Natural killer cell (primary cell): ENCODE measurements around the gene FASTKD1. TPM values are rescaled to one million over a fixed set of nuclear protein-coding genes. Genes with fewer than 3 reads are reported as not detected.
A peak's percentile ranks its signal among the peaks of the same experiment; 100 is the strongest.

Experiments used
- ATAC-seq, 3 donors: fragments of 150-1000 bp in 2 of 3; fragments of 200-7000 bp in 1 of 3; cut with Tn5 transposase; 1 replicate in 1 of 3; 2 replicates in 2 of 3; pipeline ENCODE4 v1.10.0; 2021; ENCODE audit warnings: mild to moderate bottlenecking in 2 of 3, moderate library complexity in 2 of 3
- DNase-seq, 2 donors: peaks; one replicate each; pipeline versions ENCODE4 v3.0.0 to v3.0.0-alpha.2; 2013 to 2021; ENCODE audit warnings: mixed read lengths in 1 of 2
- H3K27ac ChIP-seq: one replicate; pipeline ENCODE4 v1.5.1; 2013; ENCODE audit warnings: mild to moderate bottlenecking, low read length
- H3K27me3 ChIP-seq: one replicate; pipeline ENCODE4 v1.6.1; 2013; ENCODE audit warnings: low read length; ENCODE audit not compliant: control insufficient read depth, insufficient read depth
- H3K36me3 ChIP-seq: one replicate; pipeline ENCODE4 v1.6.1; 2013; ENCODE audit warnings: low read length; ENCODE audit not compliant: control insufficient read depth, insufficient read depth
- H3K4me1 ChIP-seq: one replicate; pipeline ENCODE4 v1.6.1; 2013; ENCODE audit warnings: low read length; ENCODE audit not compliant: control insufficient read depth, insufficient read depth
- H3K4me3 ChIP-seq: one replicate; pipeline ENCODE4 v1.5.1; 2013; ENCODE audit warnings: low read length
- H3K9me3 ChIP-seq: one replicate; pipeline ENCODE4 v1.6.1; 2013; ENCODE audit warnings: low read length; ENCODE audit not compliant: control insufficient read depth, insufficient read depth
- H3K27ac Mint-ChIP-seq, 2 donors: one replicate each; pipeline ENCODE4 v1.8.0; 2022; ENCODE audit warnings: mild to moderate bottlenecking in 2 of 2, mixed read lengths in 2 of 2, moderate library complexity in 1 of 2
- H3K27me3 Mint-ChIP-seq, 2 donors: one replicate each; pipeline ENCODE4 v1.8.0; 2022; ENCODE audit warnings: low read depth in 2 of 2, mixed read lengths in 2 of 2
- H3K36me3 Mint-ChIP-seq: one replicate; pipeline ENCODE4 v1.8.0; 2022; ENCODE audit warnings: mixed read lengths
- H3K4me1 Mint-ChIP-seq, 2 donors: one replicate each; pipeline ENCODE4 v1.8.0; 2022; ENCODE audit warnings: mixed read lengths in 2 of 2
- H3K4me3 Mint-ChIP-seq: one replicate; pipeline ENCODE4 v1.8.0; 2022; ENCODE audit warnings: mild to moderate bottlenecking, moderate library complexity, mixed read lengths
- H3K9me3 Mint-ChIP-seq, 2 donors: one replicate each; pipeline ENCODE4 v1.8.0; 2022; ENCODE audit warnings: mixed read lengths in 2 of 2
- CTCF ChIP-seq: fragments of 200-600 bp; IDR thresholded peaks from one replicate; pipeline ENCODE4 v1.8.0; 2022; ENCODE audit warnings: antibody characterized with exemption
- WGBS: methylation state at CpG from one replicate; pipeline ENCODE4 v1.1.7; 2013; ENCODE audit warnings: missing lambda C conversion rate; ENCODE audit not compliant: insufficient coverage; 5-methylcytosine and 5-hydroxymethylcytosine counted together
- intact Hi-C: fragments of 100-400 bp; cut with micrococcal nuclease; formaldehyde crosslinking; loops from one replicate; pipeline ENCODE4 v1.14.2; 2022
- total RNA-seq, 4 donors: library from RNA; stranded (reverse); fragments of 120-200 nt in 1 of 4; gene quantifications; one replicate each; pipeline versions ENCODE4 v1.2.3 to v1.2.4, GENCODE V29; 2013 to 2022

FASTKD1 gene
- total RNA-seq, 3 donors from 2014 or later (not counting 1 experiment from before 2014, with no cell fraction given) = 10.9 to 14.1 (median 12.5) TPM

GRCh38 chr2:169486487-169486886 is 87.2 kb downstream of the FASTKD1 start:
- H3K4me1 ChIP-seq = no peaks in the 10 kb centered on the region

GRCh38 chr2:169485650-169486138 is 88.0 kb downstream of the FASTKD1 start:
- no peaks in the 10 kb centered on the region for H3K9me3 Mint-ChIP-seq
- TF ChIP-seq CTCF = no peak
- DNase-seq = no peak
- intact Hi-C loops = no loop called here
- no peaks in the 10 kb centered on the region for H3K36me3 Mint-ChIP-seq
- H3K27me3 ChIP-seq = no peaks in the 10 kb centered on the region
- no peaks in the 10 kb centered on the region for H3K4me1 Mint-ChIP-seq
- no peaks in the 10 kb centered on the region for H3K27me3 Mint-ChIP-seq
- no peak overlapping the region for H3K27ac ChIP-seq
- no peaks in the 10 kb centered on the region for H3K36me3 ChIP-seq
- WGBS = 91% methylated on average over 1 of the region's 1 CpG
- no peak overlapping the region for H3K27ac Mint-ChIP-seq
- no peak overlapping the region for H3K4me3 Mint-ChIP-seq
- ATAC-seq = no peak
- no peak overlapping the region for H3K4me3 ChIP-seq
- no peaks in the 10 kb centered on the region for H3K4me1 ChIP-seq
- H3K9me3 ChIP-seq = no peaks in the 10 kb centered on the region

More at GRCh38 chr2:169486487-169486886, 87.2 kb downstream of the FASTKD1 start:
- no peaks in the 10 kb centered on the region for H3K9me3 ChIP-seq
- ATAC-seq (no peak), DNase-seq (no peak)
- H3K36me3 ChIP-seq = no peaks in the 10 kb centered on the region
- Mint-ChIP-seq H3K36me3 (no peaks in the 10 kb centered on the region), H3K4me3 (no peak overlapping the region), H3K4me1 (no peaks in the 10 kb centered on the region), H3K27ac (no peak overlapping the region), H3K9me3 (no peaks in the 10 kb centered on the region), H3K27me3 (no peaks in the 10 kb centered on the region)
- TF ChIP-seq CTCF = no peak
- H3K27me3 ChIP-seq = no peaks in the 10 kb centered on the region
- H3K27ac ChIP-seq = no peak overlapping the region
- intact Hi-C loops = no loop called here
- no peak overlapping the region for H3K4me3 ChIP-seq

GRCh38 chr2:169480079-169480465 is 93.6 kb downstream of the FASTKD1 start:
- no peaks in the 10 kb centered on the region for H3K36me3 Mint-ChIP-seq
- no peak overlapping the region for H3K27ac ChIP-seq
- TF ChIP-seq CTCF = no peak
- H3K4me1 Mint-ChIP-seq = peaks cover 17 to 18% of the 10 kb centered on the region in 2 donors
- H3K4me3 ChIP-seq = peak overlapping the region; percentile 72
- H3K4me3 Mint-ChIP-seq = peak overlapping the region; percentile 91
- no peaks in the 10 kb centered on the region for H3K27me3 ChIP-seq
- peak in 1 of 3 donors; percentile 2 for ATAC-seq
- no peaks in the 10 kb centered on the region for H3K27me3 Mint-ChIP-seq
- no peak overlapping the region for H3K27ac Mint-ChIP-seq
- H3K9me3 Mint-ChIP-seq = no peaks in the 10 kb centered on the region
- 74% methylated on average over 5 of the region's 9 CpGs for WGBS
- peaks cover 10% of the 10 kb centered on the region for H3K4me1 ChIP-seq
- intact Hi-C loops = no loop called here
- H3K9me3 ChIP-seq = no peaks in the 10 kb centered on the region
- H3K36me3 ChIP-seq = no peaks in the 10 kb centered on the region
- DNase-seq = no peak

Other genes with a start within 250 kb of the FASTKD1 start
- gene LRP2, start 211.3 kb downstream of the FASTKD1 start, total RNA-seq = not detected
- gene BBS5, start 94.4 kb downstream of the FASTKD1 start, total RNA-seq = 1 to 10 TPM; 1.5 to 2.2 (median 1.7) TPM
- gene KLHL41, start 64.2 kb downstream of the FASTKD1 start, total RNA-seq = not detected
- 10 to 100 TPM; 42.2 to 58.3 (median 56.1) TPM for gene PPIG, start 10.5 kb upstream of the FASTKD1 start, total RNA-seq
- 1 to 10 TPM in 2 of 3 donors, under 1 TPM in 1; 0.27 to 8.4 (median 1.5) TPM for gene CFAP210, start 120.5 kb upstream of the FASTKD1 start, total RNA-seq
- gene PHOSPHO2, start 120.6 kb upstream of the FASTKD1 start, total RNA-seq = 1 to 10 TPM; 3.6 to 9.5 (median 5.8) TPM
- 1 to 10 TPM; 2.5 to 4.2 (median 3.0) TPM for gene KLHL23, start 160.0 kb upstream of the FASTKD1 start, total RNA-seq
- gene SSB, start 225.0 kb upstream of the FASTKD1 start, total RNA-seq = 100 to 1,000 TPM in 2 of 3 donors, 10 to 100 TPM in 1; 95.5 to 125 (median 102) TPM